NCI-H1048 (cell line): Measurements from ENCODE around the gene C1R.
"Not testable (repeated sequence)": the region's sequence is repeated elsewhere in the genome, so short reads cannot be mapped to it uniquely, and the experiment has no call there.

ENCODE experiments used
- DNase-seq: peaks from one replicate; lab custom pipeline; 2025; lab: John Stamatoyannopoulos, UW

C1R gene

DNA sequence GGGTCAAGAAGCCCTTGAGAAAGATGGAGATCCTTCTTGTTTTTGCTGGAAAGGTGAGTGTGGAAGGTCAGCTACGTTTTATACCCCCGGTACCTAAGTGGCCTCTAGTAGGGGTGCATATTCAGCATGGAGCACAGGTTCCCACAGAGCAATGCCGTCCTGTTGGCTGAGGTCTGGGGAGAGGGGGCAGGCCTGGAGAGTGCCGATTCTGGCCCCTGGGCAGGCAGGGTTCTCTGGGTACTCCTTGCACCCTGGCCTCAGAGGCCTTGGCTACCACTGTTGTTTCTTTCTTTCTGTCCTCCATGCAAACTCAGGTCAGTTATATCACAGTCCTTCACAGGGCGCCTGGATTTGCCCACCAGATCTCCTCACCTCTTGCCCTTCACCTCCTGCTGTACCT is 27.9 kb upstream of the C1R start:
- DNase-seq = no peak

DNA sequence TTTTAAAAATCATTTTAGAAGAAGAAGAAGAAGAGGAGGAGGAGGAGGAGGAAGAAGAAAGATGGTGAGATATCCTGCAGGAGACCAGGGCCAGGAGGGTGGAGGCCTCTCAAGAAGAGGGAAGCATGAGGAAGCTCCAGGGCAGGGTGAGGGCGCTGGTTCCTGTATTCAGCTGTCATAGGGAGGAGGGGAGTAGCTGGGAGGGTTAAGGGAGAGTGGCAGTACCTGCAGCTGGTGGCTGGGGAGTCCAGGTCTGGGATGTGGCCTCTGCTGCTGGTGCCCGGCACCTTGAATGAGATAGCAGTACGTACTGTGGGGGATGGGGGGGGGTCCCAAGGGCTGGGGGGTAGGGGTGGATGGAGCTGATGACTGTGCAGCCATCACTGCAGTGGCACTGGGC is 26.6 kb upstream of the C1R start:
- no peak for DNase-seq

DNA sequence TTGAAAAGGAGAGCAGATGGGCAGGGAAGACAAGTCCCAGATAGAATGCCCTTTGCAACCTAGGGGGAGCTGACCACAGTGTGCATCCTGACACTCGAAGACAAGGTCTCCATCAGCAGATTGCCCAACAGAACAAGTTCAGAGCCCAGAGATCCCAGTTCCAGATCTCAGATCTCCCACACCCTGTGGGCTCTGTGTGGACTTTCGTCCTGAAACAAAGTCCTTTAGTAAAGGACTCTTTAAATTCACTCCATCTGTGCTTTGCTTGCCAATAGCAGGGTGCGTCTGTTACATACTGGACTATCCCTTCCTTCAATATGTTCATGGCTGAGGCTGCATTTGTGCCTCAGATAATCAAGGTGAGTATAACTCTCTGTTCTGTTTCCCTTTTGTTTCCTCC is 25.4 kb upstream of the C1R start:
- no peak for DNase-seq

- DNase-seq = no peak
These were observed 24.7 kb upstream of the C1R start for GRCh38 chr12:7116916-7117315.

GRCh38 chr12:7116196-7116595 is 24.0 kb upstream of the C1R start:
- no peak for DNase-seq

GRCh38 chr12:7114851-7115250 is 22.6 kb upstream of the C1R start:
- DNase-seq = no peak

GRCh38 chr12:7114008-7114407 is 21.8 kb upstream of the C1R start:
- DNase-seq = no peak

DNA sequence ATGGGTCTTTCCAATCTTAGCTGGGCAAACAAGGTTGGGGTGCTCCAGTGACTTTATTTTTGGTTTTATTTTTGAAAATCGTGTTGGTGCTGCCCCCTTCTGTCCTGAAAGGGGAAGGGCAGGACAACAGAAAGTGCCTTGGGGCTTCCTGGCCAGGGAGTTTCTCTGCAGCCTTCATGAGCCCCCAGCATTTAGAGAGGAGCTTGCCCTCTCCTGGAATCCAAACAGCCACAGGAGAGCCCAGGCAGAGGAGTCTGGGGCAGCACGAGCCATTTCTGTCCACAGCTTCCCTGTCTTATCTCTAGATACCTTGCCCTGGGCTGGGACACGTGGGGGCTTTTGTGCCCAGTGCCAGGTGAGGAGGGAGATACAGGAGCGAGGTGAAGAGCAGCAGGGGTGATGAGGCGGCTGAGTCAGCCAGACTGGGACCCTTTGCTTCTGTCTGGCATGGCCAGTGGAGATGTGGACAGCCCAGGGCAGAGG is 21.2 kb upstream of the C1R start:
- no peak for DNase-seq

DNA sequence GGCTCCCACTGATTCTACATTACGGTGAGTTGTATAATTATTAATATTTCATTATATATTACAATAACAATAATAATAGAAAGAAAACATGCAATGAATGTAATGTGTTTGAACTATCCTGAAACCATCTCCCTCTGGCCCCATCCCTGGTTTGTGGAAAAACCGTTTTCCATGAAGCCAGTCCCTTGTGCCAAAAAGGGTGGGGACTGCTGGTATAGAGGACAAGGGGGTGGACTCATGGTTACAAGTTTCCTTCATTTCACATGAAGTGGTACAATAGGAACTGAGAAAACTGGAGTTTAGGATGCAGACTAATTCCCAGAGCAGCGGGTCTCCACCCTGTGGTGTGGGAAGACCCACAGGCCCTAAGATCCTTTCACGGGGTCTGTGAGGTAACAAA is 19.8 kb upstream of the C1R start:
- no peak for DNase-seq

DNA sequence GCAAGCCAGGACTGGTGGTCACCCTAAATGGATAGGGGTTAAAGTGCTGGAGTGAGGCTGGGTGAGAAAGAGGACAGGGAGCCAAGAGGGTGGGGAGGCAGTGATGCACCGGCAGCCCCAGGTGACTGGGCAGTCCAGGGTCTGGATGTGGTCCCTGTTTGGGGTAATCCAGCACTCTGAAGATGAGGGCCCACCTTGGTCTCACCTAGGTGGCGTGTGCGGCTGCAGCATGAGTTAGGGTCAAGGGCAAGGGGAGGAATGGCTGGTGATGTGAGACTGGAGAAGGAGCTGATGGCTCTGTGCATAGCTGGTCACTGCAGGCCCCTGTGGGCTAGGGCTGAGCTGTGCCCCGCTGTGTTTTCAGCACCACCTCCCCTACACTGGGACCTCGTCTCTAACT is 18.4 kb upstream of the C1R start:
- no peak for DNase-seq

DNA sequence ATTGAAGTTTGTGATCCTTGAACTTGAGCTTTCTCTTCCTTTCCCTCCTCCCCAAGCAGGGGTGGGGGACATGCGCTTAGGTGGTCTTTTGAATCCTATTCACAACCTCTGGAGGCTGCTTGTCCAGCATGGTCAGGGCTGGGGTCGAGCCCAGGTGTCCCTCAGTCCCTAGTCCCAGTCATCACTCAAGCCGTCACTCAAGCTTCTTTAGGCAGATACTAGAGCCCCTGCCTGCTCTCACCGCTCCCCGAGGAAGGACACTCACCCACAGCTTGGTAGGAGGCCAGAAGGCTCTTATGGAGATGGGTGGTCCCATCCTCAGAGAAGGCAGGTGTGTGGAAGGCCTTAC is 17.3 kb upstream of the C1R start:
- DNase-seq = no peak

- no peak for DNase-seq
These were observed 16.7 kb upstream of the C1R start, which contains the start of gene C1RL for GRCh38 chr12:7108796-7109571. Gene C1RL (minus strand): TSS chr12:7109214. CDS start chr12:7109180, 34 bp downstream.

DNA sequence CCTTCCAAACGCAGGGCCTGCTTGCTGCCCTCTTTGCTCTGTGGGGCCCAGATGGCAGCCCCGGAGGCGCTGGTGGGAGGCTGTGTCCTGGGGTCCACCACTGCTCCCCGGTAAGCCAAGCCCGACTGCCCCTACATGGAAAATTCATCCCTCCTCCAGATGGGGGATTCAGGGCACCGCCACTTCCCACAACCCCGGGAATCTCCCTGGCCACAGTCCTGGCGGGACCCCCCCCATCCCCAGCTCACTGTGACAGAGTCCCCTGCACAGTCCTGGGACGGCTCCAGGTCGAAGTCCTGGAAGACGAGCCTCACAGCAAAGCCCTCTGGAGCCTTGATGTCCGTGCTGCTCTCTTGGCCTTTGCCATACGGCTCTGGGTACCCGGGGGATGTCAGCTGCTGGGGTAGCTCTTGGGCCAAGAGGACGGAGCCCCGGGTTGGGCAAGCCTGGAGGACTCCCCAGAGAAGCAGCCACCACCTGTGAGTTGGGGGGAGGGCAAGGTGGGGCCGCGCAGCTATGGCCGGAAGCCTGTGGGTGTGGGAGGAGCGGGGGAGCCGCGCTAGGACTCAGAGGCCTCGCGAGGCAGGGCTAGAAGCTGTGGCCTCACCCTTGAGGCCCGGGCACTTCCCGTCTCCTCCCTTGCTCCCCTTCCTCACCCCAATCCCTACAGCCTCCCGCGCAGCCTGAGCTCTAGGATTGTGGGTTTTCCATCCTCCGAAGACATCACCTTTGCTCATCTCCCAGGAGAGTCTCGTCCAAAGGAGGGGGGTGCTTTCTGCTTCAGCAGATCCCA is 16.0 kb upstream of the C1R start:
- no peak for DNase-seq

GRCh38 chr12:7107636-7108002 is 15.4 kb upstream of the C1R start:
- no peak for DNase-seq

DNA sequence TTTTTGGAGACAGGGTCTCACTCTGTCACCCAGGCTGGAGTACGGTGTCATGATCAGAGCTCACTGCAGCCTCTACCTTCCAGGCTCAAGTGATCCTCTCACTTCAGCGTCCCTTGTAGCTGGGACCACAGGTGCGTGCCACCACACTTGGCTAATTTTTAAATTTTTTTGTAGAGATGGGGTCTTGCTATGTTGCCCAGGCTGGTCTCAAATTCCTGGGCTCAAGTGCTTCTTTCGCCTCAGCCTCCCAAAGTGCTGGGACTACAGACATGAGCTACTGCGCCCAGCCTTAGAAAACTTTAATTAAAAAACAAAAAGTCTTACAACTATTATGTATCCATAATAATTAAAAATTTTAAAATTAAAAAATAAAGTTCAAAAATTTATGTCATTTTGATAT is 14.9 kb upstream of the C1R start:
- DNase-seq = not testable (repeated sequence)

- DNase-seq = no peak
These were observed 13.8 kb upstream of the C1R start for GRCh38 chr12:7106082-7106481.

DNA sequence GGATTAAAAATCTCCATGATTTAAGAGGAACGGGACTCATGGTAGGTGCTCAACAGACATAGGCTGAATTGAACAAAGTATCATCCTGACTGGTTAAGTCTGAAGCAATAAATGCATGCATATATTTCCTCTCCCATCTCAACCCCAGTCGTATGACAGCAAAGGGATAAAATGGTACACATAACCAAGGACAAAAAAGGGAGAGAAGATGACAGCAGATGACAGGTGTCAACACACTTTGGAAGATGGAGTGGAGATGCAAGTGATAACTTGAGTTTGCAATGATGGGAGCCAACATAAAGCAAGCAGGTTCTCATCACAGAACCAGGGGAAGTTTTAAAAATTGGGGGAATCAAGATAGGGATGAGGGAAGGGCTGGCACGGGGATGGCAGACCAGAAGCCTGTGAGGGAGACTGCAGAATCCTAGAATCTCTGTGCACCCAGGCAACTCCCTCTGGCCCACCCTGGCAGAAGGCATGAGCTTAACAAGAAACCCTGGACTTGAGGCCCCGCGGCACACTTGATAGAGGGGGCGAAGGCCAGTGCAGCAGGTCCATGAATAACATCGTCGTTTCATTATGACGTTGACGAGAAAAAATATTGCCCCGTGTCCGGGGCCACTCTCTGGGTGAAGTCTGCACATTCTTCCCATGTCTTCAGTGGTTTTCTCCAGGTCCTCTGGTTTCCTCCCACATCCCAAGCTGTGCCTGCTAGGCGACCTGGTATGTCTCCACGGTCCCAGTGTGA is 11.8 kb upstream of the C1R start:
- no peak for DNase-seq

- no peak for DNase-seq
These were observed 10.3 kb upstream of the C1R start for GRCh38 chr12:7102582-7102981.

GRCh38 chr12:7101694-7102131 is 9.5 kb upstream of the C1R start:
- DNase-seq = no peak

DNA sequence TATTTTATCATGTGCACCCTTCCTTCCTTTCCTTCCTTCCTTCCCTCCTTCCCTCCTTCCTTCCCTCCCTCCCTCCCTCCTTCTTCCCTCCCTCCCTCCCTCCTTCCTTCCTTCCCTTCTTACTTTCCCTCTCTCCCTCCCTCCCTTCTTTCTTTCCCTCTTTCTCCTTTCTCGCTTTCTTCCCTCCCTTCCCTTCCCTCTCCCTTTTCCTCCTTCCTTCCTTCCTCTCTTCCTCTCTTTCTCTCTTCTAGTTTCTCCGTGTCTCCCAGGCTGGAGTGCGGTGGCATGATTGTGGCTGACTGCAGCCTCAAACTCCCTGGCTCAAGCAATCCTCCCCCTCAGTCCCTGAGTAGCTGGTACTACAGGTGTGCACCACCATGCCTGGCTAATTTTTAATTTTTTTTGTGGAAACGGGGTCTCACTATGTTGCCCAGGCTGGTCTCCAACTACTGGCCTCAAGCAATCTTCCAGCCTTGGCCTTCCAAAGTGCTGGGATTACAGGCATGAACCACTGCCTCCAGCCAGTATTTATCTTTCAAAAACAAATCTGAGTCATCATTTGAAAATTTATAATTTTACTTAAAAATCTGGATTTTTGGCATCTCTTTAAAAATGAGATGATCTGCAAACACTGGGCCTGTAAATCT is 8.9 kb upstream of the C1R start:
- no peak for DNase-seq

DNA sequence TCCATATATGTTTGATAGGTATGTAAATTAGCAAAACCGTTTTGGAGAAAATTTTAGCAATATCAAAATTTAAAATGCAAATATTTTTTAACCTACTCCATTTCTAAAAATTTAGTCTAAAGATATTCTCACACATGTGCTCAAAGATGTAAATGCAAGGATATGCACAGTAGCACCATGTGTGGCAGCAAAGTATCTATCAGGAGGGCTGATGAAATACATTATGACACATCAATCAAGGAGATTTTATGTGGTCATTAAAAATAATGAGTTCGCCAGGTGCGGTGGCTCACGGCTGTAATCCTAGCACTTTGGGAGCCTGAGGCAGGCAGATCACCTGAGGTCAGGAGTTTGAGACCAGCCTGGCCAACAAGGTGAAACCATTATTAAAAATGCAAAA is 8.0 kb upstream of the C1R start:
- DNase-seq = no peak

DNA sequence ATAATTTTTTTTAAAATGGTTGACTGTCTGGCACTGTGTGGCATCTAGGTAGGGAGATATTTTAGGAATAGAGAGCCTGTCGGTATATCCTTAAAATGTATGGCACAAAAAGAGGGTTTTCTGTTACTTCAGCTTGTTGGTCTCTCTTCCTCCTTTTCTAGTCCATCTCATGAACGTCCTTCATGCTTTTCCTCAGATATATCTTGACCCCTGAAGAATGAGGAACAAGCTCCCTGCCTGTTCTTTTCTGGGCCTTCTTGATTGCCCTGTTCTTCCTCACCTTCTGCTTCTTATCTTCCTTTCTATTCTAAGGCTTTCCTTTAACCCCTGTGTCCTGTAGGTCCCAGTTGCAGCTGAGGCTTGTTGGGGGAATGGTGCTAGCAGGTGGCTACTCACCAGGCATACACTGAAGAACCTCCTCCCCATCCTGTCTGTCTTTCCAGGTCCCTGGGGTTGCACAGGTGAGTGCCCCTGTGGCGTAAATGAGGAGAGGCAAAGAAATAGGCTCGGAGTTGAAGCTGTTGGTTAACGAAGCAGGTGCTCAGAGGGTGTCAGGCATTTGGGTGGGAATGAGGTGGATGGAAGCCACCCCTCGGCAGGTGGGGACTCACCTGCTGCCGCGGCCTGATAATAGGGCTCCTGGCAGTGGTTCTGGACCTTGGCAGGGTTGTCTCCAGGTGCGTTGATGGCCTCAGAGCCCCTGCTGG is 7.2 kb upstream of the C1R start:
- no peak for DNase-seq
